IMR-90 (cell line): ENCODE results near the gene PILRA. TPM values are rescaled to one million over a fixed set of nuclear protein-coding genes. Genes with fewer than 3 reads are reported as not detected.

Source experiments
- ATAC-seq: fragments of 200-7000 bp; cut with Tn5 transposase; 2 replicates; pipeline ENCODE4 v1.9.1; 2020; ENCODE audit warnings: low read depth, mild to moderate bottlenecking, moderate library complexity
- BruUV-seq: library from RNA; stranded (reverse); fragments of 400-500 nt; replicated peaks from 2 replicates; lab custom pipeline; 2021; lab: Mats Ljungman, UMichigan
- CTCF ChIA-PET: fragments of 300-600 bp; formaldehyde crosslinking; extraction: SDS; loops from one replicate; lab custom pipeline; 2021; ENCODE audit warnings: antibody characterized with exemption; lab: Yijun Ruan, JAX
- POLR2A ChIA-PET: fragments of 300-600 bp; sonication (Branson Sonifier 250); formaldehyde crosslinking; loops from one replicate; lab custom pipeline; 2022; ENCODE audit warnings: antibody characterized with exemption; ENCODE audit not compliant: unreplicated experiment; lab: Charles Lee
- DNase-seq: peaks from one replicate; pipeline ENCODE4 v3.0.0; 2013
- H2AFZ ChIP-seq: replicated peaks from 2 replicates; pipeline ENCODE3; 2013; ENCODE audit warnings: low read length, mild to moderate bottlenecking; ENCODE audit not compliant: poor library complexity
- H2AK5ac ChIP-seq: 2 replicates; pipeline ENCODE4 v1.6.1; 2013; ENCODE audit warnings: low read depth, low read length, inconsistent platforms
- H2AK9ac ChIP-seq: replicated peaks from 2 replicates; pipeline ENCODE3; 2013; ENCODE audit warnings: mild to moderate bottlenecking, low read depth, low read length, moderate library complexity; ENCODE audit not compliant: poor library complexity
- H2BK120ac ChIP-seq: 2 replicates; pipeline ENCODE4 v1.6.1; 2013; ENCODE audit warnings: low read depth, low read length, inconsistent platforms
- H2BK15ac ChIP-seq: 3 replicates; pipeline ENCODE4 v1.6.1; 2013; ENCODE audit warnings: low read depth, low read length, inconsistent platforms
- H2BK20ac ChIP-seq: 2 replicates; pipeline ENCODE4 v1.6.1; 2013; ENCODE audit warnings: low read depth, mild to moderate bottlenecking, inconsistent platforms, low read length, moderate library complexity
- H2BK5ac ChIP-seq: 2 replicates; pipeline ENCODE4 v1.6.1; 2013; ENCODE audit warnings: mild to moderate bottlenecking, low read depth, low read length, inconsistent platforms; ENCODE audit not compliant: poor library complexity, severe bottlenecking
- H3K14ac ChIP-seq: replicated peaks from 2 replicates; pipeline ENCODE4 v1.6.1; 2013; ENCODE audit warnings: low read depth, low read length, inconsistent platforms
- H3K18ac ChIP-seq: 2 replicates; pipeline ENCODE4 v1.6.1; 2013; ENCODE audit warnings: low read depth, low read length, control low read depth
- H3K23ac ChIP-seq: 2 replicates; pipeline ENCODE4 v1.6.1; 2013; ENCODE audit warnings: low read depth, low read length, inconsistent platforms
- H3K27ac ChIP-seq: 2 replicates; pipeline ENCODE4 v1.5.1; 2013; ENCODE audit warnings: mild to moderate bottlenecking, control low read depth, low read length; ENCODE audit not compliant: insufficient read depth
- H3K27me3 ChIP-seq: 2 replicates; pipeline ENCODE4 v1.6.1; 2013; ENCODE audit warnings: low read length; ENCODE audit not compliant: control insufficient read depth, insufficient read depth
- H3K36me3 ChIP-seq: 2 replicates; pipeline ENCODE4 v1.6.1; 2013; ENCODE audit warnings: low read length, mixed read lengths; ENCODE audit not compliant: control insufficient read depth, insufficient read depth
- H3K4ac ChIP-seq: 2 replicates; pipeline ENCODE4 v1.6.1; 2013; ENCODE audit warnings: low read depth, low read length, inconsistent platforms
- H3K4me1 ChIP-seq: 2 replicates; pipeline ENCODE4 v1.6.1; 2013; ENCODE audit warnings: low read length, mixed read lengths; ENCODE audit not compliant: control insufficient read depth, insufficient read depth
- H3K4me2 ChIP-seq: 2 replicates; pipeline ENCODE4 v1.6.1; 2013; ENCODE audit warnings: low read depth, mild to moderate bottlenecking, control low read depth, low read length, moderate library complexity
- H3K4me3 ChIP-seq: 2 replicates; pipeline ENCODE4 v1.5.1; 2013; ENCODE audit warnings: low read depth, mild to moderate bottlenecking, control low read depth, low read length, moderate library complexity; ENCODE audit not compliant: insufficient read depth
- H3K56ac ChIP-seq: 2 replicates; pipeline ENCODE4 v1.6.1; 2013; ENCODE audit warnings: low read length, inconsistent platforms; ENCODE audit not compliant: insufficient read depth; ENCODE audit errors: extremely low read depth
- H3K79me1 ChIP-seq, 2 experiments: 2 replicates each; pipeline ENCODE4 v1.6.1; 2013; ENCODE audit warnings: low read length in 2 of 2, inconsistent platforms in 1 of 2, low read depth in 1 of 2
- H3K9ac ChIP-seq: 2 replicates; pipeline ENCODE4 v1.6.1; 2013; ENCODE audit warnings: low read depth, low read length, control low read depth
- H3K9me1 ChIP-seq: 2 replicates; pipeline ENCODE4 v1.6.1; 2013; ENCODE audit warnings: low read length, inconsistent platforms; ENCODE audit not compliant: insufficient read depth
- H3K9me3 ChIP-seq: 2 replicates; pipeline ENCODE4 v1.6.1; 2013; ENCODE audit warnings: low read length; ENCODE audit not compliant: control insufficient read depth, insufficient read depth
- H4K20me1 ChIP-seq: 2 replicates; pipeline ENCODE4 v1.6.1; 2013; ENCODE audit warnings: low read length, inconsistent platforms; ENCODE audit not compliant: insufficient read depth
- H4K5ac ChIP-seq: 2 replicates; pipeline ENCODE4 v1.6.1; 2013; ENCODE audit warnings: mild to moderate bottlenecking, low read depth, low read length, control low read depth
- H4K8ac ChIP-seq, 2 experiments: 2 replicates each; pipeline ENCODE4 v1.6.1; 2013; ENCODE audit warnings: low read depth in 2 of 2, low read length in 2 of 2, control low read depth in 1 of 2, inconsistent platforms in 1 of 2
- H4K91ac ChIP-seq: 2 replicates; pipeline ENCODE4 v1.6.1; 2013; ENCODE audit warnings: low read depth, low read length, inconsistent platforms; ENCODE audit not compliant: insufficient read depth
- CEBPB ChIP-seq: IDR thresholded peaks from 2 replicates; pipeline ENCODE4 v1.6.1; 2012; ENCODE audit warnings: low read depth, low read length, improper control_type of control experiment
- CHD1 ChIP-seq: IDR thresholded peaks from 2 replicates; pipeline ENCODE4 v1.6.1; 2012; ENCODE audit warnings: low read depth, low read length, improper control_type of control experiment
- MXI1 ChIP-seq: IDR thresholded peaks from 2 replicates; pipeline ENCODE4 v1.6.1; 2012; ENCODE audit warnings: low read depth, mild to moderate bottlenecking, low read length, moderate library complexity, borderline replicate concordance
- SMC3 ChIP-seq: fragments of 150-350 bp; IDR thresholded peaks from 2 replicates; pipeline ENCODE4 v1.6.1; 2016; ENCODE audit warnings: low read depth, mild to moderate bottlenecking, antibody characterized with exemption, low read length, moderate library complexity
- WGBS, 2 experiments: methylation state at CpG; one replicate each; pipeline versions ENCODE4 v1.1.5 to v1.1.7; 2013; ENCODE audit warnings: missing lambda C conversion rate in 2 of 2; ENCODE audit not compliant: insufficient read length in 1 of 2; ENCODE audit errors: extremely low coverage in 2 of 2; 5-methylcytosine and 5-hydroxymethylcytosine counted together
- dilution Hi-C: fragments of 300-500 bp; cut with HindIII; formaldehyde crosslinking; loops from one replicate; pipeline ENCODE4 v1.14.3; 2018; ENCODE audit warnings: low sequenced_read_pairs; ENCODE audit not compliant: unreplicated experiment
- in situ Hi-C: fragments of 300-500 bp; cut with MboI; formaldehyde crosslinking; loops from 3 replicates; pipeline ENCODE4 v1.14.3; 2019; ENCODE audit warnings: low sequenced_read_pairs, inconsistent platforms, mixed read lengths
- intact Hi-C: fragments of 100-400 bp; cut with micrococcal nuclease; formaldehyde crosslinking; loops from 2 replicates; pipeline ENCODE4 v1.10.0; 2022
- microRNA-seq, 2 experiments: library from miRNA; stranded (forward) in 1 of 2; unstranded in 1 of 2; fragments of 10-50 nt in 1 of 2; fragments of <30 nt in 1 of 2; gene quantifications in 1 of 2; microRNA quantifications in 1 of 2; one replicate each; pipeline versions ENCODE3 to v1.1.0; 2013 to 2020; ENCODE audit not compliant: insufficient read depth in 1 of 2, insufficient read length in 1 of 2, unreplicated experiment in 1 of 2
- polyA plus RNA-seq, 3 experiments: library from polyadenylated mRNA; depleted of rRNA; stranded (reverse); fragments of >200 nt; gene quantifications; 2 replicates each; pipeline ENCODE4 v1.2.3, GENCODE V29; 2012; ENCODE audit warnings: low replicate concordance in 1 of 3
- small RNA-seq, 5 experiments: library from RNA; depleted of rRNA; stranded (forward); fragments of <200 nt; gene quantifications; one replicate each; pipeline ENCODE3, GENCODE V24; 2012
- total RNA-seq: library from RNA; depleted of rRNA; stranded (reverse); fragments of >200 nt; gene quantifications from 2 replicates; pipeline ENCODE4 v1.2.3, GENCODE V29; 2012; rRNA removed

Gene PILRA
- total and polyA plus RNA-seq, 2 of the 4 experiments (the other 2 are of a cell fraction), result 0.56 TPM; not detected in 1

DNA sequence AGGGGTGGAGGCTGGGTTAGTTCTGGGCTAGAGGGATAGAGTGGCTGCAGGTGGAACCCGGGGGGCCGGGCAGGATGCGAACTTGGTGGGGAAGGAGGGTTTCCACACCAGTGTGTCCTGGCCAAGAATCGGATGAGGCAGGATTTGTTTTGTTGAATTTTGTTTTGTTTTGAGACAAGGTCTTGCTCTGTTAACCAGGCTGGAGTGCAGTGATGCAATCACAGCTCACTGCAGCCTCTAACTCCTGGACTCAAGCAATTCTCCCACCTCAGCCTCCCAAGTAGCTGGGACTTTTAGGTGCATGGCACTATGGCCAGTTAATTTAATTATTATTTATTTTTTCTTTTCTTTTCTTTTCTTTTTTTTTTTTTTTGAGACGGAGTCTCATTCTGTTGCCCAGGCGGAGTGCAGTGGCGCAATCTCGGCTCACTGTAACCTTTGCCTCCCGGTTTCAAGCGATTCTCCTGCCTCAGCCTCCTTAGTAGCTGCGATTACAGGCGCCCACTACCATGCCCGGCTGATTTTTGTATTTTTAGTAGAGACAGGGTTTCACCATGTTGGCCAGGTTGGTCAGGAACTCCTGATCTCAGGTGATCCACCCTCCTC lies 76.0 kb downstream of the PILRA start:
- POLR2A ChIA-PET, result interaction anchor here (0.7 kb wide), 1 partner anchor 12 kb away, joined by 5 read pairs; no protein-coding TSS in a partner anchor
- Histone ChIP-seq H3K4ac (no peak overlapping the region), H3K79me1 (no peaks in the 10 kb centered on the region), H3K4me2 (no peak overlapping the region), H2BK20ac (no peak overlapping the region), H2AK9ac (peak overlapping the region; percentile 52), H3K23ac (no peak overlapping the region), H3K4me3 (no peak overlapping the region), H3K9ac (no peak overlapping the region), H3K18ac (no peak overlapping the region), H3K4me1 (peaks cover 20% of the 10 kb centered on the region), H3K36me3 (no peaks in the 10 kb centered on the region), H2BK15ac (no peak overlapping the region), H4K5ac (no peak overlapping the region), H3K9me1 (peaks cover 19% of the 10 kb centered on the region), H2BK120ac (no peak overlapping the region), H2BK5ac (no peak overlapping the region), H4K91ac (no peak overlapping the region), H3K56ac (no peak overlapping the region), H3K14ac (no peak overlapping the region), H2AFZ (peak overlapping the region; percentile 34), H3K27ac (no peak overlapping the region), H3K9me3 (no peaks in the 10 kb centered on the region), H4K20me1 (no peaks in the 10 kb centered on the region), H2AK5ac (no peak overlapping the region), H3K27me3 (no peaks in the 10 kb centered on the region), H4K8ac (no peak overlapping the region)
- BruUV-seq, result no TSS peak
- dilution Hi-C loops (no loop called here), intact Hi-C loops (no loop called here), in situ Hi-C loops (loop anchor here (25.0 kb wide), 1 partner anchor 663 kb away; no protein-coding TSS in a partner anchor)
- no peak for ATAC-seq
- no peak for TF ChIP-seq CHD1
- TF ChIP-seq CEBPB, result peak; percentile 59
- TF ChIP-seq MXI1, result no peak
- no peak for TF ChIP-seq SMC3
- 92% methylated on average over 2 of the region's 13 CpGs; no CpG with 5 or more reads in 1 of the 2 experiments for WGBS, 2 experiments
- CTCF ChIA-PET, result interaction anchor here (1.3 kb wide), 1 partner anchor 10 kb away, joined by 3 read pairs; no protein-coding TSS in a partner anchor
- DNase-seq, result no peak

Small RNA genes lying within 50 kb of the gene (microRNA-seq; reads per million reads assigned to microRNA genes)
- not detected for gene RF00019 (ENCODE audit: insufficient read depth, insufficient read length)

Small RNA genes lying within 50 kb of the gene (small RNA-seq; reads per million reads assigned to genes)
- gene RF00019, result 0 reads per million in 5 experiments

Other genes with a start within 250 kb of the PILRA start
- gene MBLAC1, start 246.5 kb upstream of the PILRA start, total RNA-seq, result 0.56 and 0.72 TPM in 2 replicates
- gene MBLAC1, start 246.5 kb upstream of the PILRA start, polyA plus RNA-seq (2012; rRNA removed), result 1.4 and 1.6 TPM in 2 replicates
- 131 and 134 TPM in 2 replicates for gene LAMTOR4, start 224.6 kb upstream of the PILRA start, total RNA-seq
- gene LAMTOR4, start 224.6 kb upstream of the PILRA start, polyA plus RNA-seq (2012; rRNA removed), result 268 and 289 TPM in 2 replicates
- gene TRAPPC14, start 214.8 kb upstream of the PILRA start, total RNA-seq, result 4.4 and 4.5 TPM in 2 replicates
- gene TRAPPC14, start 214.8 kb upstream of the PILRA start, polyA plus RNA-seq (2012; rRNA removed), result 14.1 and 15.9 TPM in 2 replicates
- gene GAL3ST4, start 204.9 kb upstream of the PILRA start, total RNA-seq, result 0.90 and 1.1 TPM in 2 replicates
- 7.3 and 8.5 TPM in 2 replicates for gene GAL3ST4, start 204.9 kb upstream of the PILRA start, polyA plus RNA-seq (2012; rRNA removed)
- 1.4 and 1.8 TPM in 2 replicates for gene GPC2, start 196.1 kb upstream of the PILRA start, total RNA-seq
- 5.7 and 6.0 TPM in 2 replicates for gene GPC2, start 196.1 kb upstream of the PILRA start, polyA plus RNA-seq (2012; rRNA removed)
- 0.28 and 0.36 TPM in 2 replicates for gene STAG3, start 195.6 kb upstream of the PILRA start, total RNA-seq
- 0.47 and 0.65 TPM in 2 replicates for gene STAG3, start 195.6 kb upstream of the PILRA start, polyA plus RNA-seq (2012; rRNA removed)
- gene PVRIG, start 153.5 kb upstream of the PILRA start, total RNA-seq, result not detected in 2 replicates
- gene PVRIG, start 153.5 kb upstream of the PILRA start, polyA plus RNA-seq (2012; rRNA removed), result not detected in 2 replicates
- not detected in 2 replicates for gene SPDYE3, start 65.8 kb upstream of the PILRA start, total RNA-seq
- not detected in 2 replicates for gene SPDYE3, start 65.8 kb upstream of the PILRA start, polyA plus RNA-seq (2012; rRNA removed)
- gene PILRB, start 15.4 kb upstream of the PILRA start, total RNA-seq, result 3.3 and 3.4 TPM in 2 replicates
- 22.1 and 22.2 TPM in 2 replicates for gene PILRB, start 15.4 kb upstream of the PILRA start, polyA plus RNA-seq (2012; rRNA removed)
- 0.56 and 0.72 TPM in 2 replicates for gene ZCWPW1, start 55.2 kb downstream of the PILRA start, total RNA-seq
- 0.76 and 1.3 TPM in 2 replicates for gene ZCWPW1, start 55.2 kb downstream of the PILRA start, polyA plus RNA-seq (2012; rRNA removed)
- gene MEPCE, start 56.3 kb downstream of the PILRA start, total RNA-seq, result 20.3 and 22.9 TPM in 2 replicates
- 17.6 and 18.2 TPM in 2 replicates for gene MEPCE, start 56.3 kb downstream of the PILRA start, polyA plus RNA-seq (2012; rRNA removed)
- 5.6 and 7.8 TPM in 2 replicates for gene PPP1R35, start 63.0 kb downstream of the PILRA start, total RNA-seq
- gene PPP1R35, start 63.0 kb downstream of the PILRA start, polyA plus RNA-seq (2012; rRNA removed), result 25.5 and 36.7 TPM in 2 replicates
- 0.54 and 1.1 TPM in 2 replicates for gene SPACDR, start 90.8 kb downstream of the PILRA start, total RNA-seq
- gene SPACDR, start 90.8 kb downstream of the PILRA start, polyA plus RNA-seq (2012; rRNA removed), result 1.3 and 2.1 TPM in 2 replicates
- 9.3 and 10.0 TPM in 2 replicates for gene TSC22D4, start 105.7 kb downstream of the PILRA start, total RNA-seq
- 29.9 and 32.4 TPM in 2 replicates for gene TSC22D4, start 105.7 kb downstream of the PILRA start, polyA plus RNA-seq (2012; rRNA removed)
- gene NYAP1, start 110.4 kb downstream of the PILRA start, total RNA-seq, result 0.18 and 0.28 TPM in 2 replicates
- gene NYAP1, start 110.4 kb downstream of the PILRA start, polyA plus RNA-seq (2012; rRNA removed), result 1.3 and 1.5 TPM in 2 replicates
- gene AGFG2, start 165.7 kb downstream of the PILRA start, total RNA-seq, result 3.0 and 4.2 TPM in 2 replicates
- gene AGFG2, start 165.7 kb downstream of the PILRA start, polyA plus RNA-seq (2012; rRNA removed), result 10.0 and 14.2 TPM in 2 replicates
- gene SAP25, start 200.4 kb downstream of the PILRA start, total RNA-seq, result not detected in 2 replicates
- gene SAP25, start 200.4 kb downstream of the PILRA start, polyA plus RNA-seq (2012; rRNA removed), result 1.8 and 2.3 TPM in 2 replicates
- gene LRCH4, start 212.6 kb downstream of the PILRA start, total RNA-seq, result 5.0 and 6.1 TPM in 2 replicates
- gene LRCH4, start 212.6 kb downstream of the PILRA start, polyA plus RNA-seq (2012; rRNA removed), result 41.3 and 42.2 TPM in 2 replicates
- gene FBXO24, start 212.8 kb downstream of the PILRA start, total RNA-seq, result 0.28 and 0.54 TPM in 2 replicates
- 0.29 and 0.43 TPM in 2 replicates for gene FBXO24, start 212.8 kb downstream of the PILRA start, polyA plus RNA-seq (2012; rRNA removed)
- gene PCOLCE, start 228.9 kb downstream of the PILRA start, total RNA-seq, result 22.6 and 25.6 TPM in 2 replicates
- 364 and 385 TPM in 2 replicates for gene PCOLCE, start 228.9 kb downstream of the PILRA start, polyA plus RNA-seq (2012; rRNA removed)
- gene MOSPD3, start 239.1 kb downstream of the PILRA start, total RNA-seq, result 2.2 and 2.3 TPM in 2 replicates
- 23.2 and 30.0 TPM in 2 replicates for gene MOSPD3, start 239.1 kb downstream of the PILRA start, polyA plus RNA-seq (2012; rRNA removed)